Uterus (tissue), 4 donors: ENCODE results near the gene TVP23A. TPM values are rescaled to one million over a fixed set of nuclear protein-coding genes. Genes with fewer than 3 reads are reported as not detected.

Experiments
- DNase-seq, 2 donors: peaks; one replicate each; pipeline ENCODE4 v3.0.0-alpha.2; 2019 to 2020
- H3K27ac ChIP-seq, 2 donors: fragments of 200-600 bp; sonication (generic); 1 replicate in 1 of 2; 2 replicates in 1 of 2; pipeline ENCODE4 v1.5.1; 2016 to 2018
- H3K27me3 ChIP-seq, 2 donors: fragments of 200-600 bp; sonication (generic); one replicate each; pipeline ENCODE4 v1.5.1; 2018 to 2019; ENCODE audit warnings: control low read depth in 1 of 2
- H3K36me3 ChIP-seq, 2 donors: fragments of 200-600 bp; sonication (generic); one replicate each; pipeline ENCODE4 v1.5.1; 2019; ENCODE audit warnings: control low read depth in 1 of 2
- H3K4me1 ChIP-seq, 2 donors: fragments of 200-600 bp; sonication (generic); one replicate each; pipeline ENCODE4 v1.5.1; 2018 to 2019; ENCODE audit warnings: control low read depth in 1 of 2
- H3K4me3 ChIP-seq, 2 donors: fragments of 200-600 bp; sonication (generic); 1 replicate in 1 of 2; 2 replicates in 1 of 2; pipeline ENCODE4 v1.5.1; 2018 to 2019; ENCODE audit warnings: mild to moderate bottlenecking in 1 of 2
- H3K9me3 ChIP-seq, 2 donors: fragments of 200-600 bp; sonication (generic); one replicate each; pipeline ENCODE4 v1.5.1; 2019; ENCODE audit warnings: control low read depth in 1 of 2
- POLR2A ChIP-seq, 2 donors: fragments of 450-650 bp; IDR thresholded peaks; one replicate each; pipeline ENCODE4 v1.6.1; 2016; ENCODE audit warnings: antibody characterized with exemption in 2 of 2, mild to moderate bottlenecking in 1 of 2, moderate library complexity in 1 of 2
- intact Hi-C: fragments of 100-400 bp; cut with DNase I; formaldehyde crosslinking; loops from one replicate; pipeline ENCODE4 v1.15.1; 2023; ENCODE audit warnings: low total_unique reads
- total RNA-seq, 4 donors: library from RNA; depleted of rRNA in 3 of 4; stranded (reverse); fragments of >200 nt in 3 of 4; gene quantifications; one replicate each; pipeline versions ENCODE4 v1.1.0 to v1.2.4, GENCODE V29; 2014 to 2023
- TF ChIP-seq, protein P1 (sequence below), 4 experiments: fragments of 200-600 bp in 2 of 4; fragments of 450-650 bp in 2 of 4; sonication (generic) in 2 of 4; IDR thresholded peaks; one replicate each; pipeline ENCODE4 v1.5.1; 2016 to 2019; ENCODE audit warnings: antibody characterized with exemption in 4 of 4, mild to moderate bottlenecking in 2 of 4, moderate library complexity in 1 of 4
- donor health status: DM: yes; HTN: yes; CAD: no.

Gene TVP23A
- total RNA-seq, 4 donors from 2014 or later, result 0.29 to 8.0 (median 7.6) TPM; not detected in 1

DNA sequence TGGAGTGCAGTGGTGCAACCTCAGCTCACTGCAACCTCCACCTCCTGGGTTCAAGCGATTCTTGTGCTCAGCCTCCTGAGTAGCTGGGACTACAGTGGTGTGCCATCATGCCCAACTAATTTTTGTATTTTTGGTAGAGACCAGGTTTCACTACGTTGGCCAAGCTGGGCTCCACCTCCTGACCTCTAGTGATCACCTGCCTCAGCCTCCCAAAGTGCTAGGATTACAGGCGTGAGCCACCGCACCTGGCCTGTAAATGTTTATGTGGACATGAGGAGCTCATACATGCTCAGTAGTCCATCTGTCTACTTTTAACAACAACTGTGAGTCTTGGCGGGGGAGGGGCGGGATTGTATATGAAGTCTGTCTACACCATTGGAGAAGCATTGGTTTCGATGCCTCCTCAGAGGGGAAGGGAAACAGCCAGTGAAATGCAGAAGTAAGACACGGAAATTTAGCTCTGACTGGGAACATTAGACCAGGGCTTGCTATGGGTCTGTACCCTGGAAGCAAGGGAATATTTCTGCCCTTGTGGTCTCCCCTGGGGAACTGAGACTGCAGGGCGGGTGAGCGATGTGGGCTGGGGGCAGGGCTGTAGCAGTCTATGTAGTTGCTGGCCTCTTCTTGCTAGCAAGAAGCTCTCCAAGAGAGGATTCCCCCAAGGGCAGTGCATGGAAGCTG, 65.6 kb downstream of the TVP23A start:
- no peaks in the 10 kb centered on the region for H3K4me1 ChIP-seq
- intact Hi-C loops, result no loop called here
- H3K9me3 ChIP-seq, result no peaks in the 10 kb centered on the region
- no peak overlapping the region for H3K4me3 ChIP-seq
- TF ChIP-seq, protein P1, sequence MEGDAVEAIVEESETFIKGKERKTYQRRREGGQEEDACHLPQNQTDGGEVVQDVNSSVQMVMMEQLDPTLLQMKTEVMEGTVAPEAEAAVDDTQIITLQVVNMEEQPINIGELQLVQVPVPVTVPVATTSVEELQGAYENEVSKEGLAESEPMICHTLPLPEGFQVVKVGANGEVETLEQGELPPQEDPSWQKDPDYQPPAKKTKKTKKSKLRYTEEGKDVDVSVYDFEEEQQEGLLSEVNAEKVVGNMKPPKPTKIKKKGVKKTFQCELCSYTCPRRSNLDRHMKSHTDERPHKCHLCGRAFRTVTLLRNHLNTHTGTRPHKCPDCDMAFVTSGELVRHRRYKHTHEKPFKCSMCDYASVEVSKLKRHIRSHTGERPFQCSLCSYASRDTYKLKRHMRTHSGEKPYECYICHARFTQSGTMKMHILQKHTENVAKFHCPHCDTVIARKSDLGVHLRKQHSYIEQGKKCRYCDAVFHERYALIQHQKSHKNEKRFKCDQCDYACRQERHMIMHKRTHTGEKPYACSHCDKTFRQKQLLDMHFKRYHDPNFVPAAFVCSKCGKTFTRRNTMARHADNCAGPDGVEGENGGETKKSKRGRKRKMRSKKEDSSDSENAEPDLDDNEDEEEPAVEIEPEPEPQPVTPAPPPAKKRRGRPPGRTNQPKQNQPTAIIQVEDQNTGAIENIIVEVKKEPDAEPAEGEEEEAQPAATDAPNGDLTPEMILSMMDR (IDR thresholded peaks at IDR 0.05), result no peak
- no peak for TF ChIP-seq POLR2A (IDR thresholded peaks at IDR 0.05)
- H3K36me3 ChIP-seq, result no peaks in the 10 kb centered on the region
- no peaks in the 10 kb centered on the region for H3K27me3 ChIP-seq
- H3K27ac ChIP-seq, result no peak overlapping the region
- no peak for DNase-seq

DNA sequence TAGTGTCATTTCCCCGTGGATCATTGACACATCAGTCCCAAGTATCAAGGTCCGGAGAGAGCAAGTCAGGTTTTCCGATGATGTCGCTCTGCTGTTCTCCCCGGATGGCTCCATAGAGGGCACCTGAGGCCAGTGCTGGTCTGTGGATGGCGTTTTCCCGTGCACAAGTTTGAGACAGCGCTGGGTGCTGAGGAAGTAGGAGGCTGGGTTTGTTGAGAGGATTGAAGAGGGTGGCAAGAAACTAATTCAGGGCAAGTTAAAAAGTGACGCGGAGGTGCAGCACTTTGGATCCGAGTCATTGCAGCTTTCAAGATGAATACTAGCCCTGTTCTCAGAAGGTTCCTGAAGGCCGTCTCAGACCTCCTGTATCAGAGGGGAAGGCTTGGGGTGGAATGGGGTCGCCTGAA, 67.3 kb downstream of the TVP23A start:
- no peak for TF ChIP-seq POLR2A (IDR thresholded peaks at IDR 0.05)
- TF ChIP-seq, protein P1 (IDR thresholded peaks at IDR 0.05), result no peak
- Histone ChIP-seq H3K4me1 (no peaks in the 10 kb centered on the region), H3K36me3 (no peaks in the 10 kb centered on the region), H3K27me3 (no peaks in the 10 kb centered on the region), H3K27ac (no peak overlapping the region), H3K4me3 (no peak overlapping the region), H3K9me3 (no peaks in the 10 kb centered on the region)
- no peak for DNase-seq
- intact Hi-C loops, result no loop called here

DNA sequence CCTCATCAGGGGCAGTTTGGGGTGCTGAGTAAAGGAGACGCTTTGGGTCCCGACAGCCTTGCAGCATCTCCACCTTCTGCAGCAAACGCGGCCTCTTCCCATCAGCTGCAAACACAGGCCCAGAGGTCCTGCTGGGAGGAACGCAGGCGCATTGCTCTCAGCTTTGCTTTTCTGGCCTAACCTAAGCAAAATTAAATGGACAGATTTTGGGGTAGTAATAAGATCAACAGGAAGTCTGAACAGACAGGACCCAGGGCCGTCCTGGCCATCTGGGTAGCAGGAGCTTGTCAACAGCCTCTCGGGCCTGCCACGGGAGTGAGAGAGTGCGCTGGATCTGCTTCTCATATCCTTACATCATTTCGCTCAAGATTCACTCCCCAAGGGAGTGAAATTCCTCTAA, 67.8 kb downstream of the TVP23A start:
- H3K4me3 ChIP-seq, result no peak overlapping the region
- intact Hi-C loops, result no loop called here
- no peak for DNase-seq
- H3K36me3 ChIP-seq, result no peaks in the 10 kb centered on the region
- no peak overlapping the region for H3K27ac ChIP-seq
- no peaks in the 10 kb centered on the region for H3K27me3 ChIP-seq
- no peaks in the 10 kb centered on the region for H3K9me3 ChIP-seq
- no peak for TF ChIP-seq POLR2A (IDR thresholded peaks at IDR 0.05)
- TF ChIP-seq, protein P1 (IDR thresholded peaks at IDR 0.05), result no peak
- H3K4me1 ChIP-seq, result no peaks in the 10 kb centered on the region

DNA sequence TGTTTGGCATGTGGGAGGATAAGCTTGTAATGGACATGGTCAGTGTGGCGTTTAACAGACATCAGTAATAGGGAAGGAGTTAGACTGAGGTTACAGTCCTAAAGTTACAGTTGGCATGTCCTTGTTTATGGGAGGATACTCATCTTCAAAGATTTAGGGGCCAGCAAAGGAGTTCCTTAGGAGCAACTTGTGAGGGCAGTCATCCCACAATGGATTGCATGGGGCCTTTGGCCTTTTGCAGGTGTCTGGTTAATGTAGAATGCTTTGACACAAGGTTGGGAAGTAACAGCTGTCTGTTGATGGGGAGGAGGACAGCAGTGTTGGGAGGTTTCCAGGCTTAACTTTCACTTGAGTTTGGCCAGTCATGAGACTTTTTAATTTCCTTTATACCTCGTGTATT, 72.8 kb downstream of the TVP23A start:
- Histone ChIP-seq H3K27me3 (no peaks in the 10 kb centered on the region), H3K27ac (peak overlapping the region; percentile 98 to 99), H3K9me3 (no peaks in the 10 kb centered on the region), H3K4me1 (no peaks in the 10 kb centered on the region), H3K36me3 (no peaks in the 10 kb centered on the region), H3K4me3 (no peak overlapping the region)
- intact Hi-C loops, result no loop called here
- peak; percentile 58 to 74 for DNase-seq
- TF ChIP-seq POLR2A (IDR thresholded peaks at IDR 0.05), result no peak
- TF ChIP-seq, protein P1 (IDR thresholded peaks at IDR 0.05), result no peak

DNA sequence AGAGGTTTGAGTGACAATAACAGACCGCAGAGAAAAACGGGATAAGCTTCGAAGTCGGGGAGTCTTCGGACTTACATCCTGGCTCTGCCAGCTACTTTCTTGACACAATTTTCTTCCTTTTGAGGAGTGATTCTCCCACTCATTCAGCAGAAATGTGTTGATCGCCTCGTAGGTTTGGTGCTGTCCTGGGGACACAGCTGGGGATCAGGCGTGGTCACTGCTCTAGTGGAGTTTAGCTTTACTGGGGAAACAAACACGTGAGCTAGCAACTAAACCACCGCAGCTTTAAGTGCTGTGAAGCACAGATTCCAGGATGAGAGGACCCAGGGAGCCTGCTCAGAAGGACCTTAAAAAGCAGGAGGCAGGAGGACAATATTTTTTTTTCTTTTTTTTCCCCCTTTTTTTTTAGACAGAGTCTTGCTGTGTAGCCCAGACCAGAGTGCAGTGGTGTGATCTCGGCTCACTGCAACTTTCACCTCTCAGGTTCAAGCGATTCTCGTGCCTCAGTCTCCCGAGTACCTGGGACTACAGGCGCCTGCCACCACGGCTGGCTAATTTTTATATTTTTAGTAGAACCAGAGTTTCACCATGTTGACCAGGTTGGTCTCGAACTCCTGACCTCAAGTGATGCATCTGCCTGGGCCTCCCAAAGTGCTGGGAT, 74.1 kb downstream of the TVP23A start:
- Histone ChIP-seq H3K9me3 (no peaks in the 10 kb centered on the region), H3K27ac (peak overlapping the region; percentile 98 to 99), H3K27me3 (no peaks in the 10 kb centered on the region), H3K4me1 (no peaks in the 10 kb centered on the region), H3K36me3 (no peaks in the 10 kb centered on the region), H3K4me3 (peak overlapping the region; percentile 58 to 89)
- intact Hi-C loops, result no loop called here
- DNase-seq, result no peak
- TF ChIP-seq, protein P1 (IDR thresholded peaks at IDR 0.05), result no peak
- TF ChIP-seq POLR2A (IDR thresholded peaks at IDR 0.05), result no peak
